Lung microvascular endothelial cell (primary cell): ENCODE results near the gene ARHGAP27. TPM values are rescaled to one million over a fixed set of nuclear protein-coding genes. Genes with fewer than 3 reads are reported as not detected.
"Not testable (repeated sequence)": the region's sequence is repeated elsewhere in the genome, so short reads cannot be mapped to it uniquely, and the experiment has no call there.

Source experiments
- DNase-seq, 2 donors: peaks; one replicate each; pipeline versions ENCODE4 v3.0.0 to v3.0.0-alpha.2; 2010; ENCODE audit warnings: low read depth in 2 of 2
- total RNA-seq: library from RNA; depleted of rRNA; stranded (reverse); fragments of >200 nt; gene quantifications from 2 replicates; pipeline ENCODE4 v1.2.1, GENCODE V29; 2014

The ARHGAP27 gene
- total RNA-seq, 1 donor from 2014 or later = 33.7 TPM

DNA sequence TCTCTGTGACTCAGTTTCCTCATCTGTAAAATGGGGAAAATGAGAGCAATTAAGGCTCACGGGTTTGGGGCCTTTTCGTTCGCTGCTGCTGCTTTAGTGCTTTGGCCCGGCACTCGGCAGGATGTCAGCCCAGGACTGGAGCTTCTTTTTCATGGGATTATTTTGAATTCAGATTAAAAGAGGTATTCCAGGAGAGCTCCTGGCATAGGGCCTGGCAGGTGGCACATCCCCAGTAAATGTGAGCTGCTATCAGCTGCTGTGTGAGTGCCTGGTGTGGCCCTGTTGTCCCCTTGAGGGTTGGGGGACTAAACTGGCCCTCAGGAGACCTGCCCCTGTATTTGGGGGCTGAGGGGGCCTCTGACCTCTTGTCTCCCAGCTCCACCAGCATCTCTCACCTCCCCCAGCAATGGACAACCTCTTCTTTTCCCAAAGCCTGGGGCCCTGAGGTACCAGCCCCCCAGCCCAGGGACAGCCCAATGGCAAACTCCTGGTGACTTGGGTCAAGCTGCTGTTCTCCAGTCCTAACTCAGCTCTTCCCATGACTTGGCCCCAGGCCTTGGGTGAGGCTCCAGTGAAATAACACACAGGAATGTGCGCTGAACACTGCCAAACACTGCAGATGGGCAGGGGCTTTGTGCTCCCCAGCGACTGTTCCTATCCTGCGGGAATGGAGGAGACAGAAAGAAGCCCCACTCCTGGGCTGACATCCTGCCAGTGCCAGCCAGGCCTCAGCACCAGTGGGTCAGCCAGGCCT, 14.4 kb upstream of the ARHGAP27 start:
- DNase-seq = peak; percentile 49 to 55

DNA sequence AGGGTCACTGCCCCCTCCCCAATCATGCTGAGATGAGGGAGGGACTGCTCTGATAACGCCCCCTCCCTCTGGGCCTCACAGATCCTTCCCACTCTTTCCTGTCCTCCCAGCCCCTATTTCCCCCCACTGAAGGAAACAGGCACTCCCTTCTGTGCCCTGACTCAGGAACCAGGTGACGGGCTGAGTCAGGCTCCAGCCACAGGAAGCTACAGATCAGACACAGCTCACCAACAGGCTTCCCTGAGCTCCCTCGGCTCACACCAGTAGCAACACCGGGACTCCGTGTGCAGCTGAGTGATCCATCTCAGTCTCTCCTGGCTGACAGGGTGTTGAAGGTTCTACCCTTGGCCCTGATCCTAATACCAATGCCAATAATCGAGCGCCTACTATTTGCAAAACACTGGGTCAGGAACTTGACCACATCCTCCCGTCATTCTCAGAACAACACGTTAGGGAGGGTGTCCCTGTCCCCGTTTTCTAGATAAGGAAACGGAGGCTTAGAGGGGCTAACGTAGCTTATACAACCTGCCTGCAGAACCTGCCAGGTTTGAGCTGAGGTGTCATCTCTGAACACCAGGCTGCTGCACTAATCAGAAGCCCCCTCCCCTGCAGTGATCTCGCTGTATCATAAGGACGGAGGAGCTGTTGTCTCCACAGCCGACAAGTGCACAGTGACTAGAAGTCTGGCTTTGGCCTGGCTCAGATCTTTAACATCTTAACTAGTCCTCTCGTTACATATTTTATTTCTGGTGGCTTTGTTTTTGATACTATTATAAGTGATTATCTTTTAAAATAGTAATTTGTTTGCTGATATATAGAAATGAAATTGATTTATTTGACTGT, 13.5 kb upstream of the ARHGAP27 start:
- DNase-seq = peak; percentile 87 to 92

DNA sequence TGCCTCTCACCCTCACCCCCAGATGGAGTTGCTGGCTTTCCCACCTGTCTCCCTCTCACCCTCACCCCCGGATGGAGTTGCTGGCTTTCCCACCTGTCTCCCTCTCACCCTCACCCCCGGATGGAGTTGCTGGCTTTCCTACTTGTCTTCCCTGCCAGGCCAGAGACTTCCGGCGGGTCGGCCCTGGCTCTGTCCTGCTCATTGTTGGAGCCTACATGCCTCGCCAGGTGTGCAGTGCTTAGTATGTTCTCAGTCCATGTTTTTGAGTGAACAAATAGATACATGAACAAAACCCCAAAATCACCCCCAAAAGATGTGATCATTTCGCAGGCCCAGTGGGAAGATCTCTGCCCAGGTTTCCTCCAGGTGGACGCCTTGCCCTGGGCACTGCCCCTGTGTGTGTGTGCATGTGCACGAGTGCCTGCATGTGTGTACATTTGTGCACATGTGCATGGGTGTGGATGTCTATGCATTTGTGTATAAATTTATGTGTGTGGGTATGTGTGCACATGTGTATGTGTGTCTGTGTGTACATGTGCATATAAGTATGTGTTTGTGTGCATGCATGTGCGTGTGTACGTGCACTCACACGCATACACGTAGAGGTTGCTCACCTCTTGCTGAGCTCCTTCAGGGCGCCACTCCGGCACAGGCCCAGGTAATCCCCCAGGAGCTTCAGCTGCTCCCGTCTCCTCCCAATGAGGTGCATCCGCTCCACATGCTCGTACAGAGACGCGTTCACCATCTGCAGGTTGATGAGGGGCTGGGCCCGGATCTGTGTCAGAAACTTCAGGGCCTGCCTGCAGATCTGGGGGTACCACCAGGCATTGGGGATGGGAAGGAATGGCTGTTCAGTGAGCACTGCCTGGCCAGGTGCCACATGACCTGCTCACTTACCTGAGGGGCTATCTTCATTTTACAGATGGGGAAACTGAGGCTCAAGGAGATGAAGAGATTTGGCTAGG, 12.5 kb upstream of the ARHGAP27 start:
- DNase-seq = not testable (repeated sequence)

DNA sequence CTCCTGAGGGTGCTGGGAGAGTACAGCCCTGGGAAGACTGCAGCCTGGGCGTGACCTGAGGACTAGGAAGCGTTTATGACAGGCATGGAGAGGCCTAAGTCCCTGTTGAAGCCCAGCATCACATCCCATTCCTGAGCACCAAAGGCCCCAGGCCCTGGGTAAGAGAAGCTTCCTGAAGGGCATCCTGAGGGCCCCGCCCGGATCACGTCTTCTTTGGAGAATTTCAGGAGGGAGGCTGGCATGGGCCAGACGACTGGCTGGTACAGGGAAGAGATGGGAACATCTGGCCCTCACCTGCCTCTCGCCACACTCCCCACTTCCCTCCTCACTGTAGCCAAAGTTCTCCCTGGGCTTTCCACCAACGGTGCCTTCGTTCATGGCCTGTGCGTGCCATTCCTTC, 11.6 kb upstream of the ARHGAP27 start:
- DNase-seq = not testable (repeated sequence)

DNA sequence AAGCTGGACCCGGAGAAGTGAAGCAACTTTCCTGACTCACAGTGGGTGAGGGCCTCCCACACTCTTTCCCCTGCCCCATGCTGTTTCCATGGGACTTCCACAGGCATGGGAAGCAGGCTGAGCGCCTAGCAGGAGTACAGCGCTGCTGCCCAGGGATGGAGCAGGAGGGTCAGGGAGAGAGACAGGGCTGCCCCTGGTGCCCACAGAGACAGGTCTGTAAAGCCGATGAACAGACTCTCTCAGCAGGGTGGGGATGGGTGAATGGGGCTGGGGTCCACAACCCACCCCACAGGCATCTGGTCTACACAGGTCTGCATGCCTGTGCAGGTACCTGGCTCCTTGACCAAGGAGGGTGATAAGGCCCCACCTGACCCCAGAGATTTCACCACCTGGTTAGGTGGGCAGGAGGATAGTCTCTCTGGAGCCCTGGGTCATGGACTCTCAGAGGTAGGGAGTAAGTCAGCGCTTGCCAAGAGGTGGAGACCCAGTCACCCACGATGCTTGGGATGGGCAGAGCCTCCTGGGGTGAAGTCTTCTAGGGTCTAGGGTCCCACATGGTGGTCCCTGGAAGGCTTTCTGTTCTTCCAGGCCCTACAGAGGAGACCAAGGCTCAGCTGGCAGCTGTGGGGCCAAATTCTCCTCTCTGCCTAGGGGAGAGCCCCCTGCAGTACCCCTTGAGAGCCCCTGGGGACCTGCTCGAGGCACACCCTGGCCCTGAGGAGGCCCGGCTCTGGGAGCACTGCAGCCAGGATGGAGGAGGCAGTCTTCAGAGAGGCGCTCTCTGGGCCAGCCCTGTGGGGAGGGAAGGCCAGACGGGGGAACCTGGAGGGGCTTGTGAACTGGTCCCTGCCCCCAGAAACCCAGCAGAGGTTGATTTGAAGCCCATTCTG, 10.9 kb upstream of the ARHGAP27 start:
- not testable (repeated sequence) for DNase-seq

DNA sequence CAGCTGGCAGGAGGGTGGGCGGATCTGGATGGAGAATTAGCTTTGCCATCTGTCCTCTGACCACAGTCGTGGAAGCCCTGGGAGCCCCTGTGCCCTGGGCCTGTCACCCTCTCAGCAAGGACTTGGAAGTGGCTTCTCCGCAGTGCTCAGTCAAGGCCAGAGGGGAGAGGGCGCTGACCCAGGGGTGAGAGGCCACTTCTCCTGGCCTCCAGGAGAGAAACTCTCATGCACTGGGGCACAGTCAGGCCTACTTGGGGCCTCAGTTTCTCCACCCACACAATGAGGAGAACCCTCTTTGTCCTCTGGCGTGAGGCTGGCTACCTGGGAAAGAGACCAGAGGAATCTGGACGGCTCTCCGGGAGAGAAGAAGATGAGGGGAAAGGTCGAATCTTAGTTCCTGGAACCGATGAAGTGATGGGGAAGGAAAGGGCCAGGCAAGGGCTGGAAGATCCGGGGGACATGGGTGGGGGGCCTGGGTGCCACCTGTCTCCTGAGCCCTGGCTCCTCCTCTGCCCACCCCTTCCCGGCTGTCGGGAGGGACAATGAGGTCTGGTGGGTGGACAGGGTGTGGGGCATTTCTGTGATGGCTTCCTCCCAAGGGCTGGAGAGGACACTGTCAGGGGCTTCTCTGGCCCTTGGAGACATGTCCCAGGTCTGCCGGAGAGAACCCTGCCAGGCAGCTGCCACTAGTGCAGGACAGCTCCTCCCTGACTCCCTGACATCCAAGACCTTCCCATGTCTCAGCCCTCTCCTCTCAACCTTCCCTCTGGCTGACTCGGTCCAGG, 9.0 kb upstream of the ARHGAP27 start:
- no peak for DNase-seq

DNA sequence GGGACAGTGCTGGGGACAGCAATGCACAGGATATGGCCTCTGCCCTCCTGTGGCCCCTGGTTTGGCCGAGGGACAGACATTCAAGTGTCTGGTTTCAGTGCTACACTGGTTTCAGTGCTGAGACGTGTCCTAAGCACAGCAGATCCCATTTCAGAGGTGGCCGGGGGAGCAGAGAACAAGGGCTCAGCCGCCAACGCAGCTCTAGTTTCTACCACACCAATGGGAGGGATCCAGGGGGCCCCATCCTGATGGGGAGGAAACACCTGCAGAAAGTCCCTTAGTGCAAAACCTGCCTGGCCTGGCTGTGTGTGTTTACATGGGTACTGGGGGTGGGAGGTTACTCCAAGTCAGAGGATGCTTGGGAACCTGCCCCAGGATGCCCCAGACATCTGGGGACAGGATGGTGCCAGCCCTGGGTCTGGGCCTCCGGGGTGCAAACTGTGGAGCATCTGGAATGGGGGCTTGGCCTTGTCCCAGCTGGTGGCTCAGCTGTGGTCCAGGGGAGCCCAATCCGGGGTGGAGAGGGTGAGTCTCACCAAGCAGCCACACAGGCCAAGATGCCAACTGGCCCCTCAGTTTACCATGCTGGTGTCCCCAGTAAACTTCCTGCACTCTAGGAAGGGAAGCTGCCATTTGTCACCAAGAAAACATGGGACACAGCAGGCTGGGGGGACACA, 8.3 kb upstream of the ARHGAP27 start:
- peak; percentile 64 to 70 for DNase-seq

DNA sequence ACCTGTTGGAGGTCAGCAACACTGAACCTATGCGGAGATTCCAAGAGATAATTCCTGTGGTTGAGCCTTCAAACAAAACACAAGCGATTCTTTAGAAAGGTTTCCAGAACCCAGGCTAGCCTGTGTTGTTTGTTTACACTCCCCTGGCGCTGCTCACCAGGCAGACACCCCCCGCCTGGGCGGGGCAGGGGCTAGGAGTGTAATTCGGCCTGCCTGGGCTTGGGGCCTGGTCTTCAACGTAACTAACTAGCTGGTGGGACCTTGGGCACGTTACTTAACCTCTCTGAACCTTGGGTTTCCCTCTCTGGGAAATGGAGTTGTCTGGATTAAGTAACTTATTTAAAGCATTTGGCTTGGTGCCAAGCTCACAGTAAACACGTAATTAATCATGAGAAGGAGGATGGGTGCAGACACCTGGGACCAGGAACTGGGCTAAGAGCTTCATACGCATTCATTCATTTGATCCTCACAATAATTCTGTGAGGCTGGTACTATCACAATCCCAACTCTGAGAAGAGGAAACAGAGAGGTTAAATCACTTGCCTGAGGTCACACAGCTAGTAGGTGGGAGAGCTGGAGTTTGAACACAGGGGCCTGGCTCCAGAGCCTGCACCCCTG, 7.6 kb upstream of the ARHGAP27 start:
- DNase-seq = peak; percentile 45 to 78

DNA sequence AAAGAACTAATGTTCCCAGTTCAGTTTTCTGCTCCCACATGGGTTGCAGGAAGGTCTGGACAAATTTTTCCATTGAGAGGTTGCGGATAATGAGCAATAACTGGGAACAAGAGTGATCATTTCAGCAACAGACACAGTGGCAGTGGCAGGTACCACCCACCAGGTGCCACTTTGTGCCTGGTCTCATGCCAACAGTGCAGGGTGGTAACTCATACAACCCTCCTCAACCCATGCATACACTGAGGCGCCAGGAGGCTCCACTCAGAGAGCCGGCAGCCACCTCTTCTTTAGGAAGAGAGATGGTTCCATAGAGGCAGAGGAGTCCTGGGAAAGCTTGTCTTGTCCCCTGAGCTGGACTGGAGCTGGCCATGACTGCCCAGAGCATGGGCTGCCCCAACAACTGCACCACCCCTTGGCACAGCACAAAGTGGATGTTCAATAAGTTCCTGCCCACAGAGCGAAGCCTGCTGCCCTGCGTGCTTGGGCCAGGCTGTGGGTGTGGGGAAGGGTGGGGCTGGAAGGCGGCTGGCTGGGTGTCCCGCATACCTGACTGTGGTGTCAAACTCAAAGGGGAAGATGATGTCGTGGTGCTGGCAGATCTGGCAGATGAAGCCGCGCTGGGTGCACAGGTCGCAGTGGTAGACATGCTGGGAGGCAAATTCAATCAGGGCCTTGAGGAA, 6.4 kb upstream of the ARHGAP27 start:
- DNase-seq = no peak

DNA sequence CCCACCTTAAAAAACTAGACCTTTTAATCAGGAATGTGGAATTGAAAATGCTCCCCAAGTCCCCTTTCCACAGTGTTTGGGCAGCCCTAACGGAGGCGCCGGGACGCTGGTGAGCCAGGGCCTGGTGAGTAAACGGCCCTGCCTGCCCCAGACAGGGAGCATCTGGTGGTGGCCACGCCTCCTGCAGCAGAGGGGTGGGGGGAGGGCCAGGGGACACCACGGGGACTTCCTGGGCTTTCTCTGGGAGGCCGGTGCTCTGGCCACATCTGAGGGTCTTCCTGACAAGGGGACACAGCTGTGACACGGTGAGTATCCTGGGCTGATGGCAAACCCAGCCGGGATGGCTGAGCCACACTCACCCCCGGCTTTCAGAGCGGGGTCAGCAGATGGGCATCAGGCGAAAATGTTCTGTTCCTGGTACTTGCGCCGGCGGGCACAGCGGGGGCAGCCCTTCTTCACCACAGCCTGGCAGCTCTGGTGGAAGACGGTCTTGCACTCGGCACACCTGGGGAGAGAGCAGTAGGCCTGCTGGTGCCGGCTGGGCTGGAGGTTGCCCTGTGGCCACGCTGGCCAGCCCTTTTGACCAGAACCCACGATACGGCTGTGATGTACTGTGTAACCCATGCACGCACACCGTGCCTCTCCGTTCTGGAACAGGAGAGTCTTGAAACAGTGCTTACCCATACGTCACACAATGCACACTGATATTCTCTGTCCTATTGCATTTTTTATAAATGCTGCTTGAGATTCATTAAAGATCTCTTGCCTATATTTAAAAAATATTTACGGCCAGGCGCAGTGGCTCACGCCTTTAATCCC, 5.0 kb upstream of the ARHGAP27 start:
- DNase-seq = no peak

DNA sequence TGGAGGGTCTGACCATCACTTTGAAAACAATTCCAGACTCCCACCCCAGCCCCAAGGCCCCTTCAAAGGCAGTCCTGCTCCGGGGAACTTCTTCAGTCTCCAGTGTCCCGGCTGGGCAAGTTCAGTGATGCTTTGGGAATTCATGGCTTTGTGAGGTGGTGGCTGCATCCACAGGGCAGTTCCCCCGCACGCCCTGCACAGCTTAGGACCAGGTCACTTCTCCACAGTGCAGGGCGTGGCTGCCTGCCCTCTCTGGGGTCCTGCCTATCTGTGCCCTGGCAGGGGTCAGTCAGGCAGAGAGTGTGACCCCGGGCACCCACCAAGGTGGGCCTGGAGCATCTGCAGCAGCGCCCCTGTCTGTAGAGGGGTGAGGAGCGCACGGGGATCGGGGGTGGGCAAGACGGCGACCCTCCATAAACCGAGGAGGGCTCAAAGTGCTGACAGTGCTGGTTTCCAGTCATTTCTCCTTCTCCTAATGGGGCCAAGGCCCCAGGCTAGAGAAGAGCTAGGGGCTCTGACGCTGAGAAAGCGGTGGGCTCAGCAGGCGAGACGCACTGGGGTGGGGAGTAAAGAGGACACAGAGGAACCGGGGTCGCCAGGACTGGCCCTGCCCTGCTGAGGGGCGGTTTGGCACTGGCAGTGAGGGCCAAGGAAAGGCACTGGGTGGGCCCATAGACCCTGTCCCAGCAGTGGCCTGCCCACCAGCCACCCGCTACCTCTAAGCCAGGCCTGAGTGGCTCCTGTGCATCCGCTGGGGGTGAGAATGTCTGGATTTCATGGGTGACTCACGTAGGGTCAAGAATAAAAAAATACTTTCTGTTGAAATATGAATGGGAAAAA, 4.2 kb upstream of the ARHGAP27 start:
- DNase-seq = no peak

DNA sequence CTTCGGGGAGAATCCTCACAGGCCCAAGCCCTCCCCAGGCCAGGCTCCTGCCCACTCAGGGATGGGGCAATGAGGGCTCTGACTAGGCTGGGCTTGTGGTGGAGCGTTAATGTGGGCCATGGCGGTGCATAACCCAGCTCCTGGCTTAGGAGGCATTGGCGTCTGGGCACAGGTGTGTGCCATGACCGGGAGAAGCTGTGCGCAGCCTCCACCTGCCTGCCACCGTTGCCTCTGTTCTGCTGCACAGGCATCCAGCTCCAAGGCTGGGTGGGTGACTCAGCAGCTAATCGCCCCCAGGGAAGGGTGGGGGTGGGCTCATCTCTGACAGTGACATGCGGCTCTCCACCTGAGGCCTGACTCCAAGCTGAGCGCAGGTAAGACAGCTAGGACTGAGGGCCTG, 3.5 kb upstream of the ARHGAP27 start:
- no peak for DNase-seq

DNA sequence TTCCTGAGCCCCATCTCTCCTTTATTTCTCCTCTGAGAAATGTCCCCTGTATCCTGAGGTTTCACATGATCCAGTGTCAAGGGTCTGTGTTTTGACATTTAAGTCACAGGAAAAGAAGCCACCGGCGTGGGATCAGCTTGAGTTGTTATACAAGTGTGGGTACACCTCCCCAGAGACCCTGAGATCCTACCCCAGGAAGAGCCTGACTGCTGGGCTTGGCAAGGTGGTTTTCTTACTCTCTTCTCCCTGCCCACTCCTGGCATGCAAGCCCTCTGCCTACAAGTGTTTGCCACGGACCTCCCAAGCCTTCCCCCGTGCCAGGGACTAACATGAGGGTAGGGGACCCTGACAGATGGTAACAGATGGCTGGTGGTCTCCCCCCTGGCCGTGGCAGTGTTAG, 2.8 kb upstream of the ARHGAP27 start:
- DNase-seq = no peak

DNA sequence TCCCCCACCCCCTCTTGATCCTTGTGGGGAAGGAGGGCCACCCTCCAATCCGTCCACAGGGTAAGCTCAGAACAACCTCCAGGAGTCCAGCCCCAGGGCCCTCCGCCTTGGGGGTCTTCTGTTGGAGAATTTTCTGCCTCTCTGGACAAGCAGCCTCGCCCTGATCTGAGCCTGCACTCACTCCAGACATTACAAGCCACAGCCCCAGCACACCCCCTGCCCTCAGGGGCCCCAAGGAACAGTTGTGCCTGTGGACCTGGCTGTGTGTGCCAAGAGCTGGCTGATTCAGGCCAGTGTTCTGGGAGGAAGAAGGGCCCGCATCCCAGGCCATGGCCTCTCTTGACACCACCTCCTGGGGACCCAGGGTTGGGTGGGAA, 477 bp upstream of the ARHGAP27 start:
- no peak for DNase-seq

DNA sequence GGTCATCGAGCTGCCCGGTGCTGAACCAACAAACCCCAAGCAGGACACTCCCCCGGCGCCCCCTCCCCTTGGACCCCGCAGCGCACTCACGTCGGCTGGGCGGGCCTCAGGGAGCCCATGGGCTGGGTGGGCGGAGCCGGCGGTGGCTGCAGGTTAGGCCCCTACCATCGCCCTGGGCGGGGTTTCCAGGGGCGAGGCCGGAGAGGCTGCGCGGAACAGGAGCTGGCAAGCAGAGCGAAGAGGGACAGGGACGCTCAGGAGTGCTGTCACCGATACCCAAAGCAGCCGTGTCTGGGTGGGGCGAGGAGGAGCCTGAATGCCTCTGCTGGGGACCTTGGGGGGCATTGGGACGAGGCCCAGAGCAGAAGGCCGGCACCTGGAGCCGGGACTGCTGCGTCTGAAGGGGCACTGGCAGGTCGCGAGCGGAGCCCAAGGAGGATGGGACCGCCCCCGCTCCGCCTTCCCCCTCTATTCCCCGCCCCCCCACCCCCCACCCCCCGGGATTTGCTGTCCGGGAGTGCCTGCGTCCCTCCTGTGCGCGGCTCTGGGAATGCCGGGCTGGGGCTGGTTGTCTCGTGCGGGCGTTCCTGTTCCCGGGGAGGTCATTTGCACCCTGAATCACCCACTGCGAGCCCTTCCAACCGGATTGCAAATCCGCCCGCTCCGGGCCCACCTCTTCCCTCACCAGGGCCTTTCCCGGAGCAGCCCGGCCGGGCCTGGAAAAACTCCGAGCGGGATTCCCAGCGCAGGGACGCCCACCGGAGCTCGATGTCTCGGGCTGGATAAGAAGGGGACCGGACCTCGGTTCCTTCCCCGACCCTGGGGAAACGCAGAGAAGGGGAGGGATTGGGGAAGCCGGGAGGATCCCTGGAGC, 902 bp downstream of the ARHGAP27 start:
- peak; percentile 65 to 81 for DNase-seq
